ENCODE measurements around the gene CDH4.

The CDH4 gene

DNA sequence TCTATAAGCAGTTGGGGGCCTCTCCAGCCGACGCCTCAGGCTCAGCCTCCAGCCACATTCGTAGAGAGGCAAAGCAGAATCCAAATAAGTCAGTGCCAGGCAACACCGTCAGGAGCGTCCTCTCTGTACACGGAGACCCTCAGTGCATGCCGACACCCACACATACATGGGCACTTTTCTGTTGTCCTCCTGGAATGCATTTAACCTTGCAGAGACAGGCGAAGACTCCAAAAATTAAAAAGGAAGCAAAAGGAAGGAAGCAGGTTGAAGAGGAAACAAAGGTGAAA lies 487.7 kb downstream of the CDH4 start:
- Histone ChIP-seq H3K27me3 (ENCODE audit: insufficient read depth, low read length) (no peaks in the 10 kb centered on the region), H2BK5ac (ENCODE audit: low read depth, low read length, poor library complexity) (no peak overlapping the region), H2BK120ac (ENCODE audit: insufficient read depth, low read length, poor library complexity) (no peak overlapping the region), H2BK12ac (ENCODE audit: low read length) (no peak overlapping the region), H3K4me2 (ENCODE audit: low read length) (no peak overlapping the region), H3K79me1 (ENCODE audit: low read length) (no peaks in the 10 kb centered on the region), H3K4me1 (ENCODE audit: control insufficient read depth in 1 of 2, insufficient read depth in 2 of 2, low read length in 2 of 2) (no peaks in the 10 kb centered on the region), H3K36me3 (ENCODE audit: control insufficient read depth in 1 of 2, insufficient read depth in 2 of 2, low read length in 2 of 2) (no peaks in the 10 kb centered on the region), H3K18ac (ENCODE audit: low read length) (no peak overlapping the region), H3K14ac (ENCODE audit: low read length) (no peak overlapping the region), H3K4me3 (ENCODE audit: low read depth, low read length) (no peak overlapping the region), H2AFZ (ENCODE audit: insufficient read depth, low read length, poor library complexity) (no peak overlapping the region), H3K4ac (ENCODE audit: low read depth, low read length) (no peak overlapping the region), H3K23ac (ENCODE audit: low read length) (no peak overlapping the region), H4K8ac (ENCODE audit: low read depth, low read length) (no peak overlapping the region), H4K12ac (ENCODE audit: low read depth, low read length) (no peak overlapping the region), H3K27ac (ENCODE audit: low read depth, low read length) (no peak overlapping the region), H2AK5ac (ENCODE audit: low read length) (no peak overlapping the region), H4K91ac (ENCODE audit: low read depth, low read length) (no peak overlapping the region), H3K79me2 (ENCODE audit: control insufficient read depth, insufficient read depth, low read length, poor library complexity) (no peaks in the 10 kb centered on the region), H3K9me3 (ENCODE audit: insufficient read depth, low read depth, low read length) (peaks cover 6% of the 10 kb centered on the region), H3K9ac (ENCODE audit: low read length) (no peak overlapping the region)
- no peak for DNase-seq
- whole genome bisulfite sequencing (ENCODE audit: extremely low coverage, insufficient coverage, insufficient read length), result no CpG with 5 or more reads among the region's 8 CpGs

DNA sequence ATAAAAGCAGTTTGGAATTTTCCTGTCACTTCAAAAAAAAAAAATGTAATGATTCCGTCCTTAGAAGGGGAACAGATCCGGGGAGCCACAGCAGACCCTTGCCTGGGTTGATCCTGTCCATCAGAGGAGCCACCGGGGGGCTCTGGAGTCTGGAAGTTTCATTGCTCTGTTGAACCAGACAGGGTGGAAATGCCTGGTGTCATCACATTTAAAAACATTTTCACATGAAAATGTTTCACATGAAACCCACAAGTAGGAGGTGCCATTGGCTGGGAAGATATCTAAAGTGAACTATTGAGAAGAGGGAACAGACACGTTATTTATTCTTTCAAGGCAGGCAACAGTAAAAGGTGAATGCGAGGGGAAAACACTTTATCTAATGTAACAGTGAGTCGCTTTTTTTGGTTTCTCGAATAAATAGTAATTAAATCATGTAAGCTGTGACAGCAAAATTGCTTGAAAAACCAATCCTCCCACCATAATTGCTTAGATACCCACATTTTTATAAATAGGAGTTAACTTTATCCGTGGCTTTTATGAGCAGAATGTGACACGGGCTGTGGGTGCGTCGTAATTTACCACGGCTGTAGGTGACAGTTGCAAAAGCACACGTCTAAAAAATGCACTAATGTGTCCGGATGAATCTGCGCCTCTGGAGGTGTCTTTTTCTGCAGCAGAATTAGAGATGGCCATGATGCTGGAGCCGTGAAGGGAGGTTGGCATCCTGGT lies 490.2 kb downstream of the CDH4 start:
- Histone ChIP-seq H3K18ac (ENCODE audit: low read length) (no peak overlapping the region), H3K23ac (ENCODE audit: low read length) (no peak overlapping the region), H3K4me2 (ENCODE audit: low read length) (no peak overlapping the region), H2BK12ac (ENCODE audit: low read length) (no peak overlapping the region), H3K36me3 (ENCODE audit: control insufficient read depth in 1 of 2, insufficient read depth in 2 of 2, low read length in 2 of 2) (no peaks in the 10 kb centered on the region), H4K12ac (ENCODE audit: low read depth, low read length) (no peak overlapping the region), H3K9me3 (ENCODE audit: insufficient read depth, low read depth, low read length) (peaks cover 5% of the 10 kb centered on the region), H2BK5ac (ENCODE audit: low read depth, low read length, poor library complexity) (no peak overlapping the region), H2AFZ (ENCODE audit: insufficient read depth, low read length, poor library complexity) (no peak overlapping the region), H2BK120ac (ENCODE audit: insufficient read depth, low read length, poor library complexity) (no peak overlapping the region), H4K8ac (ENCODE audit: low read depth, low read length) (no peak overlapping the region), H3K79me1 (ENCODE audit: low read length) (no peaks in the 10 kb centered on the region), H2AK5ac (ENCODE audit: low read length) (no peak overlapping the region), H3K79me2 (ENCODE audit: control insufficient read depth, insufficient read depth, low read length, poor library complexity) (no peaks in the 10 kb centered on the region), H3K27ac (ENCODE audit: low read depth, low read length) (no peak overlapping the region), H3K4ac (ENCODE audit: low read depth, low read length) (no peak overlapping the region), H3K27me3 (ENCODE audit: insufficient read depth, low read length) (no peaks in the 10 kb centered on the region), H4K91ac (ENCODE audit: low read depth, low read length) (no peak overlapping the region), H3K14ac (ENCODE audit: low read length) (no peak overlapping the region), H3K4me3 (ENCODE audit: low read depth, low read length) (no peak overlapping the region), H3K9ac (ENCODE audit: low read length) (no peak overlapping the region), H3K4me1 (ENCODE audit: control insufficient read depth in 1 of 2, insufficient read depth in 2 of 2, low read length in 2 of 2) (no peaks in the 10 kb centered on the region)
- no CpG with 5 or more reads among the region's 16 CpGs for WGBS (ENCODE audit: extremely low coverage, insufficient coverage, insufficient read length)
- DNase-seq, result no peak

DNA sequence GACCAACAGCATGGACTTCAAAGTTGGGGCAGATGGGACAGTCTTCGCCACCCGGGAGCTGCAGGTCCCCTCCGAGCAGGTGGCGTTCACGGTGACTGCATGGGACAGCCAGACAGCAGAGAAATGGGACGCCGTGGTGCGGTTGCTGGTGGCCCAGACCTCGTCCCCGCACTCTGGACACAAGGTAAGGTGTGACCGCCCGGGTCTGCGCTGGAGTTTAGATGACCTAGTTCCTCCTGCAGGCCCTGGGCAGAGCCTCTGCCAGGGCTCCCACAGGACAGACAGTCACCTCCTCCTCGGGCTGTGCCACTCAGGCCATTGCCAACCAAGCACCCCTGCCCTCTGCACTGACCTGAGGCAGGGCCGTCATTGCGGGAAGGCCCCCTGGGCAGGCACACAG lies 491.5 kb downstream of the CDH4 start:
- H3K14ac ChIP-seq (ENCODE audit: low read length), result no peak overlapping the region
- H2AFZ ChIP-seq (ENCODE audit: insufficient read depth, low read length, poor library complexity), result no peak overlapping the region
- no peak overlapping the region for H3K4ac ChIP-seq (ENCODE audit: low read depth, low read length)
- WGBS (ENCODE audit: extremely low coverage, insufficient coverage, insufficient read length), result no CpG with 5 or more reads among the region's 16 CpGs
- no peak for DNase-seq
- no peak overlapping the region for H3K4me2 ChIP-seq (ENCODE audit: low read length)
- H3K79me2 ChIP-seq (ENCODE audit: control insufficient read depth, insufficient read depth, low read length, poor library complexity), result no peaks in the 10 kb centered on the region
- no peak overlapping the region for H3K18ac ChIP-seq (ENCODE audit: low read length)
- no peak overlapping the region for H3K23ac ChIP-seq (ENCODE audit: low read length)
- no peak overlapping the region for H2BK5ac ChIP-seq (ENCODE audit: low read depth, low read length, poor library complexity)
- no peaks in the 10 kb centered on the region for H3K36me3 ChIP-seq (ENCODE audit: control insufficient read depth in 1 of 2, insufficient read depth in 2 of 2, low read length in 2 of 2)
- no peak overlapping the region for H2AK5ac ChIP-seq (ENCODE audit: low read length)
- no peaks in the 10 kb centered on the region for H3K4me1 ChIP-seq (ENCODE audit: control insufficient read depth in 1 of 2, insufficient read depth in 2 of 2, low read length in 2 of 2)
- no peaks in the 10 kb centered on the region for H3K27me3 ChIP-seq (ENCODE audit: insufficient read depth, low read length)
- no peak overlapping the region for H3K27ac ChIP-seq (ENCODE audit: low read depth, low read length)
- H4K12ac ChIP-seq (ENCODE audit: low read depth, low read length), result no peak overlapping the region
- H2BK120ac ChIP-seq (ENCODE audit: insufficient read depth, low read length, poor library complexity), result no peak overlapping the region
- no peak overlapping the region for H4K8ac ChIP-seq (ENCODE audit: low read depth, low read length)
- H3K9ac ChIP-seq (ENCODE audit: low read length), result no peak overlapping the region
- H3K4me3 ChIP-seq (ENCODE audit: low read depth, low read length), result no peak overlapping the region
- peaks cover 3% of the 10 kb centered on the region for H3K9me3 ChIP-seq (ENCODE audit: insufficient read depth, low read depth, low read length)
- no peak overlapping the region for H4K91ac ChIP-seq (ENCODE audit: low read depth, low read length)
- no peak overlapping the region for H2BK12ac ChIP-seq (ENCODE audit: low read length)
- H3K79me1 ChIP-seq (ENCODE audit: low read length), result no peaks in the 10 kb centered on the region

DNA sequence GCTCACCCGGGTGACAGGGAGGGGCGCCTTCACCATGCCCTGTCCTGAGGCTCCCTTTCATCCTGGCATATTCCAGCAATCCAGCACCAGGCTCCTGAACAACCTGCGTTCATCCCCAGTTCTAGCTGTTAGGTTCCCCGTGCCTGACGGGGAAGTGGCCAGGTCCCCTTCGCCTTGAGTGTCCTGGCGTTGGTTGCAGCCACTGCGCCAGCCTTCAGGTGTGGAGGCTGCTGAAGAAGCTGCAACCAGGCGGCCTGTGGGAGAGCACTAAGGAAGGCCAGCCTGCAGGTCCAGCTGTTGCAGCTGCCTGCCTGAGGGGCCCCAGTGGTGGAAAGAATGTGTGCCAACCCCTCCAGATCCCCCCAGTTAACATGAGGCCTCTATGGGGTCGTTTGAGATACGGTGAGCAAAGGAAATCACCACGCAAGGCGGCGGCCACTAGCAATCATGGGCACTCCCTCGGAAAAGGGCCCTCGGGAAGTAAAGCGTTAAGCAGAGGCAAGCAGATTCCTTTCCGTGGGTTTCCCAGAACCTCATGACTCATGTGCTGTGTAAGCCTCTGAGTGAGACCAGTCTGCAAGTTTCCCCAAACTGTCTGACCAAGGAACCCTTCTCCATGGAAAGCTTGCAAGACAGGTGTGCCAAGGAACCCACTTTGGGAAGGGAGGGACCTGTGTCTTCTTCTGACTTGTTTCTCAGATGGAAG lies 492.8 kb downstream of the CDH4 start:
- WGBS (ENCODE audit: extremely low coverage, insufficient coverage, insufficient read length), result no CpG with 5 or more reads among the region's 18 CpGs

More for the DNA sequence above, 492.8 kb downstream of the CDH4 start:
- H4K91ac ChIP-seq (ENCODE audit: low read depth, low read length), result no peak overlapping the region
- H3K4me3 ChIP-seq (ENCODE audit: low read depth, low read length), result no peak overlapping the region
- H3K79me1 ChIP-seq (ENCODE audit: low read length), result no peaks in the 10 kb centered on the region
- H3K9me3 ChIP-seq (ENCODE audit: insufficient read depth, low read depth, low read length), result peaks cover 2% of the 10 kb centered on the region
- no peaks in the 10 kb centered on the region for H3K27me3 ChIP-seq (ENCODE audit: insufficient read depth, low read length)
- no peak overlapping the region for H3K4ac ChIP-seq (ENCODE audit: low read depth, low read length)
- no peak overlapping the region for H3K27ac ChIP-seq (ENCODE audit: low read depth, low read length)
- no peak overlapping the region for H3K18ac ChIP-seq (ENCODE audit: low read length)
- no peak overlapping the region for H2BK12ac ChIP-seq (ENCODE audit: low read length)
- no peak overlapping the region for H3K14ac ChIP-seq (ENCODE audit: low read length)
- H3K4me2 ChIP-seq (ENCODE audit: low read length), result no peak overlapping the region
- H2BK5ac ChIP-seq (ENCODE audit: low read depth, low read length, poor library complexity), result no peak overlapping the region
- H4K8ac ChIP-seq (ENCODE audit: low read depth, low read length), result no peak overlapping the region
- H3K4me1 ChIP-seq (ENCODE audit: control insufficient read depth in 1 of 2, insufficient read depth in 2 of 2, low read length in 2 of 2), result no peaks in the 10 kb centered on the region
- no peaks in the 10 kb centered on the region for H3K36me3 ChIP-seq (ENCODE audit: control insufficient read depth in 1 of 2, insufficient read depth in 2 of 2, low read length in 2 of 2)
- no peak overlapping the region for H4K12ac ChIP-seq (ENCODE audit: low read depth, low read length)
- H2BK120ac ChIP-seq (ENCODE audit: insufficient read depth, low read length, poor library complexity), result no peak overlapping the region
- DNase-seq, result no peak
- no peak overlapping the region for H3K23ac ChIP-seq (ENCODE audit: low read length)
- H2AK5ac ChIP-seq (ENCODE audit: low read length), result no peak overlapping the region
- H3K9ac ChIP-seq (ENCODE audit: low read length), result no peak overlapping the region
- H3K79me2 ChIP-seq (ENCODE audit: control insufficient read depth, insufficient read depth, low read length, poor library complexity), result no peaks in the 10 kb centered on the region
- H2AFZ ChIP-seq (ENCODE audit: insufficient read depth, low read length, poor library complexity), result no peak overlapping the region
